ENCODE measurements around the gene SNTB2.
A peak's percentile ranks its signal among the peaks of the same experiment; 100 is the strongest.

The SNTB2 gene

GRCh38 chr16:69201787-69202186 is 14.8 kb downstream of the SNTB2 start:
- no peak for DNase-seq
- no peak for TF ChIP-seq CTCF (IDR thresholded peaks at IDR 0.05)
- Histone ChIP-seq H3K9me3 (no peaks in the 10 kb centered on the region), H3K4me1 (peaks cover 0 to 65% (median 15%) of the 10 kb centered on the region in 4 donors), H3K27me3 (no peaks in the 10 kb centered on the region), H3K4me3 (no peak overlapping the region), H3K36me3 (no peaks in the 10 kb centered on the region), H3K27ac (no peak overlapping the region)
- intact Hi-C loops (cut with DNase I; ENCODE audit: low total_unique reads): no loop called here

GRCh38 chr16:69204172-69204571 is 17.2 kb downstream of the SNTB2 start:
- peak overlapping the region in 1 of 2 donors; percentile 31 for H3K27ac ChIP-seq
- TF ChIP-seq CTCF (IDR thresholded peaks at IDR 0.05): no peak
- no peaks in the 10 kb centered on the region for H3K9me3 ChIP-seq
- intact Hi-C loops (cut with DNase I; ENCODE audit: low total_unique reads): no loop called here
- DNase-seq: no peak
- no peaks in the 10 kb centered on the region for H3K36me3 ChIP-seq
- H3K4me1 ChIP-seq: peaks cover 0 to 42% (median 13%) of the 10 kb centered on the region in 4 donors
- no peak overlapping the region for H3K4me3 ChIP-seq
- H3K27me3 ChIP-seq: no peaks in the 10 kb centered on the region

GRCh38 chr16:69209735-69210134 is 22.8 kb downstream of the SNTB2 start:
- no peak overlapping the region for H3K4me3 ChIP-seq
- intact Hi-C loops (cut with DNase I; ENCODE audit: low total_unique reads): loop anchor here (10.0 kb wide), 1 partner anchor 55 kb away; no protein-coding TSS in a partner anchor

DNA sequence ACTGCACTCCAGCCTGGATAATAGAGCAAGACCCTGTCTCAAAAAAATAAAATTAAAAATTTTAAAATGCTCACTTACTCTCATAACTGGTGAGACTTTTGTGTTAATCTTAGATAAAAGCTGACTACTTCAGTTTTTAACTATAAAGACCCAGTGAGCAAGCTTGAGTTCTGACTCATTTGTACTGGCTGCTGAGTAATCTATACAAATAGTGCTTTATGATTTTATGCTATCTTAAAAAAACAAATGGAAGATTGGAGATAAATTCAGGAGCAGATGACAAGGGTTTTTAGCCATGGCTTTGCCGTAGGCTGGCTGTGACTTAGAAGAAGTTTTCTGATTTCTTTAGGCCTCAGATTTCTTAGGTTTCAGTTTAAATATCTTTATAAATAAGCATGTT is 30.5 kb downstream of the SNTB2 start:
- H3K36me3 ChIP-seq: peaks cover 0 to 2% (median 0%) of the 10 kb centered on the region in 3 donors
- H3K4me3 ChIP-seq: no peak overlapping the region
- no peak for DNase-seq
- H3K27me3 ChIP-seq: no peaks in the 10 kb centered on the region
- no peak overlapping the region for H3K27ac ChIP-seq
- peaks cover 0 to 26% (median 5%) of the 10 kb centered on the region in 4 donors for H3K4me1 ChIP-seq
- H3K9me3 ChIP-seq: no peaks in the 10 kb centered on the region
- TF ChIP-seq CTCF (IDR thresholded peaks at IDR 0.05): no peak
- intact Hi-C loops (cut with DNase I; ENCODE audit: low total_unique reads): loop anchor here (10.0 kb wide), 1 partner anchor 47 kb away; no protein-coding TSS in a partner anchor

More at GRCh38 chr16:69209735-69210134, 22.8 kb downstream of the SNTB2 start:
- Histone ChIP-seq H3K9me3 (no peaks in the 10 kb centered on the region), H3K27ac (no peak overlapping the region), H3K27me3 (no peaks in the 10 kb centered on the region), H3K4me1 (peaks cover 0 to 11% (median 5%) of the 10 kb centered on the region in 4 donors), H3K36me3 (peaks cover 0 to 4% (median 0%) of the 10 kb centered on the region in 3 donors)
- TF ChIP-seq CTCF (IDR thresholded peaks at IDR 0.05): no peak
- no peak for DNase-seq

DNA sequence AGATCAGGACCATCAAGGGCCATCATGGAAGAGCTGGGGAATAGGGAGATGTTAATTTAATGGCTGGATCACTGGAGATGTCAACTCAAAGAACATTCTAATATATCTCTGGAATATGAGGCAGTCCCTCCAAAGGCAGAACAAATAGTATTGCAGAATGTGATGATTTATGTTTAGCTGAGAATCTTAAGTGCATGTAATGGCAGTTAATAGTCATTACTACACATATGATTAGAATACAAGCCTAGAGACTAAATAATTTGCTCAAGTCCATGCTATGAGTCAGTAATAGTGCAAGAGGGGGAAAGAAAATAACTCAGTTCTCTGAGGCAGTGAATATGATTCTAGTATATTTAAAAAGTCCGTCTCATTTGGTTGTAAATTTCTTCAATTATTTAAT is 32.3 kb downstream of the SNTB2 start:
- DNase-seq: no peak
- H3K9me3 ChIP-seq: no peaks in the 10 kb centered on the region
- no peak overlapping the region for H3K4me3 ChIP-seq
- peaks cover 0 to 33% (median 5%) of the 10 kb centered on the region in 4 donors for H3K4me1 ChIP-seq
- intact Hi-C loops (cut with DNase I; ENCODE audit: low total_unique reads): loop anchor here (10.0 kb wide), 1 partner anchor 46 kb away; no protein-coding TSS in a partner anchor
- no peaks in the 10 kb centered on the region for H3K36me3 ChIP-seq
- H3K27me3 ChIP-seq: no peaks in the 10 kb centered on the region
- TF ChIP-seq CTCF (IDR thresholded peaks at IDR 0.05): no peak
- no peak overlapping the region for H3K27ac ChIP-seq

DNA sequence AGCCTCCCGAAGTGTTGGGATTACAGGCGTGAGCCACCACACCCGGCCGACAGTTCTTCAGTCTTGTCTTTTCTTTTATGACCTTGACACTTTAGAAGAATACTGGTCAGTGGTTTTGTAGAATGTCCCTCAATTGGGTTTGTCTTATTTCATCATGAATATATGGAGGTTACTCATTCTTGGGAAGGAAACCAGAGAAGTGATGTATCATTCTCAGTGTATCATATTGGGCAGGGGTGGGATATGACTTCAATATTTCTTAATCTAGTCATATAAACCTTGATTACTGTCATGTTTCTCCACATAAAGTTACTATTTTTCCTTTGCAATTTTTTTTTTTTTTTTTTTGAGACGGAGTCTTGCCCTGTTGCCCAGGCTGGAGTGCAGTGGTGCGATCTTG is 36.9 kb downstream of the SNTB2 start:
- no peaks in the 10 kb centered on the region for H3K9me3 ChIP-seq
- H3K4me1 ChIP-seq: peaks cover 0 to 14% (median 0%) of the 10 kb centered on the region in 4 donors
- no peak overlapping the region for H3K27ac ChIP-seq
- H3K36me3 ChIP-seq: no peaks in the 10 kb centered on the region
- TF ChIP-seq CTCF (IDR thresholded peaks at IDR 0.05): no peak
- intact Hi-C loops (cut with DNase I; ENCODE audit: low total_unique reads): no loop called here
- no peaks in the 10 kb centered on the region for H3K27me3 ChIP-seq
- no peak overlapping the region for H3K4me3 ChIP-seq
- no peak for DNase-seq

Measured in tibial artery (tissue), 4 donors.